ENCODE data around the gene FNDC8.
"Not testable (repeated sequence)": the region's sequence is repeated elsewhere in the genome, so short reads cannot be mapped to it uniquely, and the experiment has no call there.

FNDC8 gene

DNA sequence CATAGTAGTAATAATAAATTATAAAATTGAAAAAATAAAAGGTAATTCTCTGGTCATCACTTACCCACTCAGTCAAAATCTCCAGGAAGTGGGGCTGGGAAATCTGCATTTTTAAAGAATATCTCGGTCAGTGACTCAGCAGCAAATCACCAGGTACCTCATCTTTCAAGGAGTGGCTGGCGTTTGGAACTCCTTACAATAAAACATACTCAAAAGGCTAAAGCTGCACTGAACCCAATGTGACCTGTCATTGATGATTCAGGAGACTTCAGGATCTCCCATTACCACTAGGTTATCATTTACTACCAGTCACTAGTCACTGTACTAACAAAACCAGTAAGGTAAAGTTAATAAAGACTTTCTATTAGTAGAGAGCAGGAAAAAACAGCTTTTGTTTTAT lies 36.4 kb upstream of the FNDC8 start:
- Histone ChIP-seq H3K9ac (ENCODE audit: low read depth, low read length) (no peak overlapping the region), H3K27ac (ENCODE audit: low read length) (no peak overlapping the region), H3K4me3 (ENCODE audit: low read length) (no peak overlapping the region), H3K4me1 (ENCODE audit: insufficient read depth, low read length) (peaks cover 64% of the 10 kb centered on the region), H3K27me3 (ENCODE audit: insufficient read depth, low read length) (peaks cover 10% of the 10 kb centered on the region; the same call in 1 of the 2 replicates), H3K36me3 (ENCODE audit: insufficient read depth, low read depth, low read length) (no peaks in the 10 kb centered on the region), H3K9me3 (ENCODE audit: insufficient read depth, low read depth, low read length) (no peaks in the 10 kb centered on the region)

DNA sequence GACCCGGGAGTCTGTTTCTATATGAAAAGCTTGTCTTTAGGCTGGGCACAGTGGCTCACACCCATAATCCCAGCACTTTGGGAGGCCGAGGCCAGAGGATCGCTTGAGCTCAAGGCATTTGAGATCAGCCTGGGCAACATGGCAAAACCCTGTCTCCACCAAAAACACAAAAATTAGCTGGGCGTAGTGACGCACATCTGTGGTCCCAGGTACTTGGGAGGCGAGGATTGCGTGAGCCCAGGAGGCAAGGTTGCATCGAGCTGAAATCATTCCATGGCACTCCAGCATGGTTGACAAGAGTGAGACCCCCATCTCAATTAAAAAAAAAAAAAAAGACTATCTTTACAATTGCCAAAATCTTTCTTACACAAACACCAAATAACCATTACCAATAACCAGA lies 35.3 kb upstream of the FNDC8 start:
- Histone ChIP-seq H3K4me3 (ENCODE audit: low read length) (no peak overlapping the region), H3K27ac (ENCODE audit: low read length) (no peak overlapping the region), H3K9ac (ENCODE audit: low read depth, low read length) (no peak overlapping the region), H3K9me3 (ENCODE audit: insufficient read depth, low read depth, low read length) (no peaks in the 10 kb centered on the region), H3K27me3 (ENCODE audit: insufficient read depth, low read length) (peaks cover 10% of the 10 kb centered on the region; the same call in 1 of the 2 replicates), H3K36me3 (ENCODE audit: insufficient read depth, low read depth, low read length) (no peaks in the 10 kb centered on the region), H3K4me1 (ENCODE audit: insufficient read depth, low read length) (peaks cover 53% of the 10 kb centered on the region)

DNA sequence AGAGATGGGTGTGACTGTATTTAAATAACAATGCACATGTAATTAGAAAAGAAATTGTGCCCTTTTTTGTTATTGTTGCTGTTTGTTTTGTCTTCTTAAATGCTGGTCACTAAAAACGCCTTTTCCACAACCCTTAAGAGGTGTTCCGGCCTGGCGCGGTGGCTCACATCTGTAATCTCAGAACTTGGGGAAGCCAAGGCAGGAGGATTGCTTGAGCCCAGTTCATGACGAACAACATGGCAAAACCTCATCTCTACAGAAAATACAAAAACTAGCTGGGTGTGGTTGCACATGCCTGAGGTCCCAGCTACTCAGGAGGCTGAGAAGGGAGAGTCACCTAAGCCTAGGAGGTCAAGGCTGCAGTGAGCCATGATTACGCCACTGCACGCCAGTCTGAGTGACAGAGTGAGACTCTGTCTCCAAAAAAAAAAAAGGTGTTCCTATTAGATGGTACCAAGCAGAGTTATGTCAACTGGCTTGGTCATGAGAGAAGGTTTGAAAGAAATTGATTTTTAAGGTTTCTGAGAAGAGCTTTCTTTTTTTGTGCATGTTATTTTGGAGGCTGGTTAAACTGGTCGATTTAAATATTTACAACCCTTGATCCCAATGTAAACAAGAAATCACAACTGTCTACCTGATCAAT lies 34.4 kb upstream of the FNDC8 start:
- H3K27me3 ChIP-seq (ENCODE audit: insufficient read depth, low read length), result peaks cover 10% of the 10 kb centered on the region; the same call in 1 of the 2 replicates
- no peak overlapping the region for H3K9ac ChIP-seq (ENCODE audit: low read depth, low read length)
- H3K4me1 ChIP-seq (ENCODE audit: insufficient read depth, low read length), result peaks cover 47% of the 10 kb centered on the region
- H3K9me3 ChIP-seq (ENCODE audit: insufficient read depth, low read depth, low read length), result no peaks in the 10 kb centered on the region
- no peaks in the 10 kb centered on the region for H3K36me3 ChIP-seq (ENCODE audit: insufficient read depth, low read depth, low read length)
- no peak overlapping the region for H3K27ac ChIP-seq (ENCODE audit: low read length)
- peak overlapping the region; percentile 89 for H3K4me3 ChIP-seq (ENCODE audit: low read length)

DNA sequence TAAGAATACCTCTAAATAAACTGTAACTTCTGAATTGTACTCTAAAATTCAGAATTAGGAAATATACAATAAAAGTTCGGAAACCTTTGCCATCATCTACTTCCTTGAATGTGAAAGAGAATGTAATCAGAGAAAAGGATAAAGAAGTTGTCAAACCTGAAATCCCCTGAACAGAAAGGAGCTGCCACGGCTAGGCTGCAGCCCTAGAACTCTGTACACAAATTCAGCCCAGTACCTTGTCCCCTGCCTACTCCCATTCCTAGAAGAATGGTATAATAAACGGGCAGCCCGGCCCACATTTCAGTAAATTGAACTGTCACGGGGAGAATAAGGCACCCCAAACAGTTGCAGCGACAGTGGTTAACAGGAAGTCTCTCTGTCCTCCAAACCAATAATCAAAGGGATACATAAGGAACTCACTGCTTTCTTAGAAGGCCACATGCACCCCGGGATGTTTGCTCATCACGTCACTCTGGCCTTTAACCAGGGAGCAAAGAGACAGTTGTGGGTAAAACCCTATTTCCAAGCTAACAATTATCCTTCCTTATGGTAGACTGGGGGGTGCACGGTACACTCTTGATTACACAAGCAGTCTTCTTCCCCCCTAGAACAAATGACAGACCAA lies 33.6 kb upstream of the FNDC8 start:
- H3K27ac ChIP-seq (ENCODE audit: low read length), result no peak overlapping the region
- peak overlapping the region; percentile 89 for H3K4me3 ChIP-seq (ENCODE audit: low read length)
- H3K9ac ChIP-seq (ENCODE audit: low read depth, low read length), result peak overlapping the region; percentile 78; the same call in 1 of the 2 replicates

DNA sequence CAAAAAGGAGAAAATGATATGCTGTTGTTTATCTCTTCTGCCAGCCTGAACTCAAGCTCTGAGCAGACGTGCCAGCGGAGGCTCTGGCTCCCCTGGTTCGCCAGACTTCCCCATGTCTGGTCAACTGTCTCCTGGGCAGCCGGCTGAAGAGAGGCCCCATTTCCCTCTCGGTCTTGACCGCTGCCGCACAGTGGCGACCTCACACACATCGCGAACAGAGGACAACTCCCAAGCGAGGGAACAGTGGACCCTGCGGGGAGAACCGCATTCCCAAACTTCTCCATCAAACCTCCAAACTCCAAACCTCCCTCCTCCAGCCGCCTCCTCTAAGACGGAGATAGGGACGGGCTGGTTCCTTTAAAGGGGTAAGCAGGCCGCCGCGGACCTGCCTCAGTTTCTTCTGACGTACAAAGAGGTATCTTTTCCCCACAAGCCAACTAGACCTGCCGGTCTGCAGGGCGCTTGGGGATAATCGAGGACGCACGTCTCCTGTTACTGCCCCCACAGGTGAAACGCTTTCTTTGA lies 33.0 kb upstream of the FNDC8 start:
- Histone ChIP-seq H3K4me1 (ENCODE audit: insufficient read depth, low read length) (peaks cover 34% of the 10 kb centered on the region), H3K27ac (ENCODE audit: low read length) (no peak overlapping the region), H3K9me3 (ENCODE audit: insufficient read depth, low read depth, low read length) (no peaks in the 10 kb centered on the region), H3K4me3 (ENCODE audit: low read length) (peak overlapping the region; percentile 89), H3K9ac (ENCODE audit: low read depth, low read length) (peak overlapping the region; percentile 78; the same call in 1 of the 2 replicates), H3K36me3 (ENCODE audit: insufficient read depth, low read depth, low read length) (no peaks in the 10 kb centered on the region), H3K27me3 (ENCODE audit: insufficient read depth, low read length) (peaks cover 10% of the 10 kb centered on the region; the same call in 1 of the 2 replicates)

More for the DNA sequence above, 33.6 kb upstream of the FNDC8 start:
- H3K27me3 ChIP-seq (ENCODE audit: insufficient read depth, low read length), result peaks cover 10% of the 10 kb centered on the region; the same call in 1 of the 2 replicates
- no peaks in the 10 kb centered on the region for H3K9me3 ChIP-seq (ENCODE audit: insufficient read depth, low read depth, low read length)
- H3K36me3 ChIP-seq (ENCODE audit: insufficient read depth, low read depth, low read length), result no peaks in the 10 kb centered on the region
- peaks cover 39% of the 10 kb centered on the region for H3K4me1 ChIP-seq (ENCODE audit: insufficient read depth, low read length)

DNA sequence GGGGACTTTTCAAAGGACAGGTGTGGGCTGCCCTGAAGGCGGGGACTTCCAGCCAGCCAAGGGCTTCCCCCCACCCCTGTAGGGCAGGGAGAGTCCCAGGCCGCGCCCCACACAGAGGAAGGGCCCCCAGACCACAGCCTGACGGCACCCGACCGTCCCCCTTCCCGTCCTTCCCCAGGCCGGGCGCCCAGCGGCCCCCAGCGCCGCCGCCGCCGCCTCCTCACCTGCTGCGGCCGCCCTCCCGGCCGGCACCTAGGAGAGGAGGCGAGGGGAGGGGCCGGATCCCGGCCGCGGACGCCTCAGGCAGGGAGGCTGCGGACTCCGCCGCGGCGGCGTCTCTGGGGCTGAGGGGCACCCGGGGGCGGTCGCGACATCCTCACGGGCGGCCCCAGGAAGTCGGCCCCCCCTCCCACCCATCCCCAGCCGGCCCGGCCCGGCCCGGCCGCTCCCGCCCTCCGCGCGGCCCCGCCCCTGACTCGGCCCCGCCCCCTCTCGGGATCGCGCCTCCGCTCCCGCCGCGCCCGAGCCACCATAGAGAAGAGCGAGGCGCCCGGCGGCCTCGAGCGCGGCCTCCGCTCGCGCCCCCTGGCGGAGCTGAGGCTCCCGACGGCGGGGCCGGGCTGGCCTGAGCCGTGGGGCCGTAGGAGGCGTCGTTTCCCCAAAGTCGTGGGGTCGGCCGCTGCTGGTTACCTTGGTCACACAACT lies 32.4 kb upstream of the FNDC8 start:
- no peaks in the 10 kb centered on the region for H3K36me3 ChIP-seq (ENCODE audit: insufficient read depth, low read depth, low read length)
- H3K4me3 ChIP-seq (ENCODE audit: low read length), result peak overlapping the region; percentile 89
- H3K4me1 ChIP-seq (ENCODE audit: insufficient read depth, low read length), result peaks cover 34% of the 10 kb centered on the region
- no peak overlapping the region for H3K27ac ChIP-seq (ENCODE audit: low read length)
- peaks cover 10% of the 10 kb centered on the region; the same call in 1 of the 2 replicates for H3K27me3 ChIP-seq (ENCODE audit: insufficient read depth, low read length)
- H3K9ac ChIP-seq (ENCODE audit: low read depth, low read length), result peak overlapping the region; percentile 78; the same call in 1 of the 2 replicates
- no peaks in the 10 kb centered on the region for H3K9me3 ChIP-seq (ENCODE audit: insufficient read depth, low read depth, low read length)

DNA sequence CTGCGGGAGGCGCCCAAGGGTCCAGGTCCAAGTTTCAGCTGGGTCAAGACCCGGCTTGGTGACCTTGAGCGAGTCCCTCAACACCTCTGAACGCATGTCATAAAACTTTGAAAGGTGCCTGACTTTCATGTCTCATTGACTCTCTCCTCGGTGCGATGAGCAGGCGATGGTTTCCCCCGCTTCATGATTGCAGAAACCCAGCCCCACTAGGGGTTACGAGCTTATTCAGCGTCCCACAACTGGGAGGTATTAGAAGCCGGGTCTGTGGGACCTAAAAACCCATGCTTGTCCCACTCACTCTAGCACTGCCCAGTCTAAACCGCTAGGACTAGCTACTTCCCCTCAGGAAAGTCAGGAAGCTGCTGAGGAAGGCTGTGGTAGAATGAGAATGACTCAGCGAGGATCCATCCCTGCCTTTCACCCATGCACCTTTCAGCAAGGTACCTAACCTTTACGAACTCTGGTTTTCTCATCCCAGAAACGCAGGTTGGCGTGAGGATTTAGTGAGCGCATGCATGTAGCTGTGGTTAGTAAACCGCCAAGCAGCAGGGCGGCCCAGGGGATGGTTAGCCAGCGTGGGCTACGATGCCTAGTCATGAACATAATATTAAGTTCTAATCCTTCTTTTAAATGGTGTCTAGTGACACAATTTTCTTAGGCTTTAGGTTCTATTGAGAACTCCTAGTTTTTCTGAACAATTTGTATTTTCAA lies 31.7 kb upstream of the FNDC8 start:
- H3K36me3 ChIP-seq (ENCODE audit: insufficient read depth, low read depth, low read length), result no peaks in the 10 kb centered on the region
- H3K4me1 ChIP-seq (ENCODE audit: insufficient read depth, low read length), result peaks cover 34% of the 10 kb centered on the region
- H3K27ac ChIP-seq (ENCODE audit: low read length), result no peak overlapping the region
- no peaks in the 10 kb centered on the region for H3K9me3 ChIP-seq (ENCODE audit: insufficient read depth, low read depth, low read length)
- H3K4me3 ChIP-seq (ENCODE audit: low read length), result peak overlapping the region; percentile 61
- peak overlapping the region; percentile 65 for H3K9ac ChIP-seq (ENCODE audit: low read depth, low read length)
- H3K27me3 ChIP-seq (ENCODE audit: insufficient read depth, low read length), result peaks cover 10% of the 10 kb centered on the region; the same call in 1 of the 2 replicates

DNA sequence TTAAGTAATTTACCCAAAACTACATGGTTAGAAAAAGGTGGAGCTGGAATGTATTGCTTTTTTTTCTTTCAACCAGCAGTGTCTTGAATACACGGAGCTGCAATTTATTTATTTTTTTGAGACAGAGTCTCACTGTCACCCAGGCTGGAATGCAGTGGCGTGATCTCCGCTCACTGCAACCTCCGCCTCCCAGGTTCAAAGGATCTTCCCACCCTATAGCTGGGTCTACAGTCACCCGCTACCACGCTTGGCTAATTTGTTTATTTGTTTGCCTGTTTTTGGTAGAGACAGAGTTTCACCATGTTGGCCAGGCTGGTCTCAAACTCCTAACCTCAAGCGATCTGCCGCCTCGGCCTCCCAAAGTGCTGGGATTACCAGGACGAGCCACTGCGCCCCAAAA lies 30.7 kb upstream of the FNDC8 start:
- H3K9me3 ChIP-seq (ENCODE audit: insufficient read depth, low read depth, low read length); H3K27ac ChIP-seq (ENCODE audit: low read length); H3K9ac ChIP-seq (ENCODE audit: low read depth, low read length); H3K36me3 ChIP-seq (ENCODE audit: insufficient read depth, low read depth, low read length); H3K4me3 ChIP-seq (ENCODE audit: low read length): not testable (repeated sequence)
- H3K4me1 ChIP-seq (ENCODE audit: insufficient read depth, low read length), result peaks cover 27% of the 10 kb centered on the region
- peaks cover 10% of the 10 kb centered on the region; the same call in 1 of the 2 replicates for H3K27me3 ChIP-seq (ENCODE audit: insufficient read depth, low read length)

DNA sequence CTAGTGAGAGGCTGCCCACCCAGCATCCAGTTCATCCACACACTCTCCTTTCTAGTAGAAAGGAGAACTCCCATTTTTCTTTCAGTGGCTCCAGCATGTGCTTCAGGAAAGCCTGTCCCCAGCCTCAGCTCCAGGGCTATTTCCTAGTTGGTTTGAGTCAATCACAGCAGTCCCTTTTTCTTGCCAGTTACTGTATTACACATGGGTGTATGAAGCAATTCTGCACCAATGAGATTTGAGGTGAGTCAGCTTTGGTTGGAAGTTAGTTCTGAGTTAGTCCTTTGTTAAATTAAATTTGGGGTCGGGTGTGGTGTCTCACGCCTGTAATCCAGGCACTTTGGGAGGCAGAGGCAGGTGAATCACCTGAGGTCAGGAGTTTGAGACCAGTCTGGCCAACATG lies 26.5 kb upstream of the FNDC8 start:
- no peak overlapping the region for H3K27ac ChIP-seq (ENCODE audit: low read length)
- H3K9ac ChIP-seq (ENCODE audit: low read depth, low read length), result no peak overlapping the region
- H3K9me3 ChIP-seq (ENCODE audit: insufficient read depth, low read depth, low read length), result no peaks in the 10 kb centered on the region
- H3K4me1 ChIP-seq (ENCODE audit: insufficient read depth, low read length), result peaks cover 2% of the 10 kb centered on the region; the same call in 1 of the 2 replicates
- H3K4me3 ChIP-seq (ENCODE audit: low read length), result no peak overlapping the region
- peaks cover 9% of the 10 kb centered on the region; the same call in 1 of the 2 replicates for H3K36me3 ChIP-seq (ENCODE audit: insufficient read depth, low read depth, low read length)
- H3K27me3 ChIP-seq (ENCODE audit: insufficient read depth, low read length), result no peaks in the 10 kb centered on the region

DNA sequence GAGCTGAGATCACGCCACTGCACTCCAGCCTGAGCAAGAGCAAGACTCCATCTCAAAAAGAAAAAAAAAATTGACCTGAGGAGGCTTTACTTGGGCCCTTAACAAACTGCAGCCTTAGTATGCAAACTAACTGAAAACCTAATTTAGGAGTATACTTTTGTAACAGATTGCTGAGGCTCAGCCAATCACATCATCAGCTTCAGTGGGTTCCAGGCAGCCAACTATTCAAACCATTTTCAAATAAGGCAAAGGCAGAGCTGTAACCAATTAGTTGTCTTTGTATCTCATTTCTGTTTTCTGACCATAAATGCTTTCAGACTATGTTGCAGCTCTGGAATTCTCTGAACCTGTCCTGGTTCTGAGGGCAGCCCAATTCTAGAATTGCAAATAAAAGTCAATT lies 25.7 kb upstream of the FNDC8 start:
- H3K27ac ChIP-seq (ENCODE audit: low read length), result no peak overlapping the region
- H3K4me1 ChIP-seq (ENCODE audit: insufficient read depth, low read length), result no peaks in the 10 kb centered on the region
- no peak overlapping the region for H3K4me3 ChIP-seq (ENCODE audit: low read length)
- H3K9ac ChIP-seq (ENCODE audit: low read depth, low read length), result no peak overlapping the region
- peaks cover 17% of the 10 kb centered on the region for H3K36me3 ChIP-seq (ENCODE audit: insufficient read depth, low read depth, low read length)
- H3K9me3 ChIP-seq (ENCODE audit: insufficient read depth, low read depth, low read length), result no peaks in the 10 kb centered on the region
- H3K27me3 ChIP-seq (ENCODE audit: insufficient read depth, low read length), result no peaks in the 10 kb centered on the region

DNA sequence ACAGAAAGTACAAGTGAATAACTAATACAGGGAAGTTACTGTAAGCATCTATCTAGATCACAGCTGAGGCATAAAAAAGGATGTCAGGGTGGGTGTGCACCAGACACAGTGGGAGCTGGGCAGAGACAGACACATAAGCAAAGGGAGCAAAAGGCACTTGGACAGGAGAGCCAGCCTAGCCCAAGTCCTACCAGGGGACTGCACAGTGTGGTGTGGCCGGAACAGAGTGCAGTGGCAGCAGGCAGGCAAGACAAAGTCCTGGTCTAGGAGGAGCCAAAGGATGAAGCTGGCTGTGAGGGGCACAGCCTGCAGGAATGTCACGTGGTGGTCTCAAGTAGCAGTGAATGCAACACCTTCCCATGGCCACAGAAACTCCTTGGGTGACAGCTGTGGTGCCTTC lies 23.6 kb upstream of the FNDC8 start:
- H3K4me1 ChIP-seq (ENCODE audit: insufficient read depth, low read length), result no peaks in the 10 kb centered on the region
- H3K9me3 ChIP-seq (ENCODE audit: insufficient read depth, low read depth, low read length), result no peaks in the 10 kb centered on the region
- no peak overlapping the region for H3K9ac ChIP-seq (ENCODE audit: low read depth, low read length)
- H3K36me3 ChIP-seq (ENCODE audit: insufficient read depth, low read depth, low read length), result peaks cover 32% of the 10 kb centered on the region
- H3K27ac ChIP-seq (ENCODE audit: low read length), result no peak overlapping the region
- H3K4me3 ChIP-seq (ENCODE audit: low read length), result no peak overlapping the region
- no peaks in the 10 kb centered on the region for H3K27me3 ChIP-seq (ENCODE audit: insufficient read depth, low read length)

Measured in iPS-20b (cell line).